Ovary (tissue), 9 donors: ENCODE measurements around the gene SULT1C3. TPM values are rescaled to one million over a fixed set of nuclear protein-coding genes. Genes with fewer than 3 reads are reported as not detected.

ENCODE experiments used
- DNase-seq, 5 donors: peaks; one replicate each; pipeline ENCODE4 v3.0.0-alpha.2; 2019 to 2020
- H3K27ac ChIP-seq, 2 donors: fragments of 200-600 bp; one replicate each; pipeline versions ENCODE4 v1.5.1 to v1.8.0; 2019 to 2022
- H3K27me3 ChIP-seq: fragments of 200-600 bp; one replicate; pipeline ENCODE4 v1.8.0; 2022
- H3K36me3 ChIP-seq: fragments of 200-600 bp; sonication (generic); one replicate; pipeline ENCODE4 v1.5.1; 2019
- H3K4me1 ChIP-seq: one replicate; pipeline ENCODE4 v1.8.1; 2013; ENCODE audit warnings: mild to moderate bottlenecking, moderate library complexity; ENCODE audit not compliant: insufficient read depth
- H3K4me3 ChIP-seq: fragments of 200-600 bp; sonication (generic); one replicate; pipeline ENCODE4 v1.5.1; 2017
- H3K9me3 ChIP-seq, 2 donors: fragments of 200-600 bp in 1 of 2; sonication (generic) in 1 of 2; one replicate each; pipeline versions ENCODE4 v1.5.1 to v1.8.1; 2013 to 2019; ENCODE audit warnings: mild to moderate bottlenecking in 1 of 2, moderate library complexity in 1 of 2
- CTCF ChIP-seq, 3 donors: fragments of 450-650 bp in 2 of 3; fragments of 200-600 bp in 1 of 3; IDR thresholded peaks; one replicate each; pipeline versions ENCODE4 v1.5.1 to v1.8.0; 2016 to 2022; ENCODE audit warnings: antibody characterized with exemption in 3 of 3, mild to moderate bottlenecking in 1 of 3
- EP300 ChIP-seq: sonication (generic); formaldehyde crosslinking; IDR thresholded peaks from one replicate; pipeline ENCODE4 v1.6.1; 2017; ENCODE audit warnings: antibody characterized with exemption
- POLR2A ChIP-seq: fragments of 450-650 bp; IDR thresholded peaks from one replicate; pipeline ENCODE4 v1.6.1; 2017; ENCODE audit warnings: antibody characterized with exemption, mild to moderate bottlenecking, moderate library complexity
- WGBS, 3 donors: extraction: QIAGEN DNeasy Blood & Tissue Kit in 1 of 3; methylation state at CpG; one replicate each; pipeline versions ENCODE4 v1.1.5 to v1.1.7; 2013 to 2017; 5-methylcytosine and 5-hydroxymethylcytosine counted together
- intact Hi-C, 4 donors: fragments of 100-400 bp; cut with DNase I; formaldehyde crosslinking; loops; one replicate each; pipeline versions ENCODE4 v1.11.0 to v1.15.1; 2022 to 2023
- polyA plus RNA-seq, 2 donors: library from polyadenylated mRNA; stranded (reverse); fragments of 200-250 nt in 1 of 2; fragments of 350-450 nt in 1 of 2; fragmentation: Illumina TruSeq in 1 of 2; extraction: RNeasy Lipid Tissue Mini Kit (QIAGEN cat#74804) in 1 of 2; gene quantifications; one replicate each; pipeline ENCODE4 v1.2.3, GENCODE V29; 2013 to 2014
- total RNA-seq, 7 donors: library from RNA; depleted of rRNA in 2 of 7; stranded (reverse); fragments of >200 nt in 2 of 7; fragmentation: NEBNext Ultra II Directional in 3 of 7; extraction: Animal tissue kit (Norgen Biotek cat#: 25700) in 3 of 7; gene quantifications; one replicate each; pipeline versions ENCODE4 v1.1.0 to v1.2.4, GENCODE V29; 2016 to 2023
- donor health status: DM: no; HTN: no; CAD: no; lungs with moderate emphysema.
- donor health status: DM: no; HTN: no; CAD: no.
- donor health status: Bipolar disorder and iron deficiency.
- donor health status: DM: yes; HTN: yes; CAD: no.
- donor health status: DM: no; HTN: no; CAD: no.
- donor health status: DM: yes; HTN: yes; CAD: no.

SULT1C3 gene
- total and polyA plus RNA-seq, 9 donors, result not detected

DNA sequence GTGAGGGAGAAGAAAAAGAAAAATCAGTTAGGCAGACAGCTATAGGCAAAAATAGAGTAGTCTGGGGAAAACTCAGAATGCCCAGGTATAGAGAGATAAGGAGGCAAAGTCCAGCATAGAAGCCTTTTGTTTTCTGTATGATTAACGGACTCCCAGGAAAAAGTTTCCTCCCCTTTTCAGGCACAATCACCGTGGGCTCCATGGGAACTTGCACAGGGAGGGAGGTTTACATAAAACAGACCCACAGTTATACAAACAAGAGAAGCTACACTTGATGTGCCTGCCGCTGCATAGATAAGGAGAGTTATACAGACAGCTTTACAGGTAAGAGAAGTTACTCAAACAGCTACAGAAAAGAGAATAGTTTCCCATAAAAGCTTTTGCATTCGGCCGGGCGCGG lies 39.2 kb upstream of the SULT1C3 start:
- H3K27ac ChIP-seq, result no peak overlapping the region
- H3K27me3 ChIP-seq, result no peaks in the 10 kb centered on the region
- H3K4me3 ChIP-seq, result no peak overlapping the region
- no peaks in the 10 kb centered on the region for H3K9me3 ChIP-seq
- intact Hi-C loops, result no loop called here
- DNase-seq, result no peak
- TF ChIP-seq EP300 (no peak), POLR2A (no peak), CTCF (IDR thresholded peaks at IDR 0.05) (no peak)
- 79 to 85% (median 83%) methylated on average over 7 of the region's 7 CpGs for WGBS, 3 donors
- H3K4me1 ChIP-seq, result no peaks in the 10 kb centered on the region
- H3K36me3 ChIP-seq, result no peaks in the 10 kb centered on the region

GRCh38 chr2:108212671-108213070 lies 27.1 kb upstream of the SULT1C3 start:
- Histone ChIP-seq H3K4me3 (no peak overlapping the region), H3K27ac (no peak overlapping the region), H3K9me3 (peaks cover 0 to 6% of the 10 kb centered on the region in 2 donors), H3K27me3 (no peaks in the 10 kb centered on the region), H3K4me1 (no peaks in the 10 kb centered on the region), H3K36me3 (no peaks in the 10 kb centered on the region)
- no peak for DNase-seq
- intact Hi-C loops, result no loop called here
- WGBS, 3 donors, result 78 to 82% (median 79%) methylated on average over 3 of the region's 3 CpGs
- no peak for TF ChIP-seq CTCF (IDR thresholded peaks at IDR 0.05)
- TF ChIP-seq POLR2A, result no peak
- no peak for TF ChIP-seq EP300

DNA sequence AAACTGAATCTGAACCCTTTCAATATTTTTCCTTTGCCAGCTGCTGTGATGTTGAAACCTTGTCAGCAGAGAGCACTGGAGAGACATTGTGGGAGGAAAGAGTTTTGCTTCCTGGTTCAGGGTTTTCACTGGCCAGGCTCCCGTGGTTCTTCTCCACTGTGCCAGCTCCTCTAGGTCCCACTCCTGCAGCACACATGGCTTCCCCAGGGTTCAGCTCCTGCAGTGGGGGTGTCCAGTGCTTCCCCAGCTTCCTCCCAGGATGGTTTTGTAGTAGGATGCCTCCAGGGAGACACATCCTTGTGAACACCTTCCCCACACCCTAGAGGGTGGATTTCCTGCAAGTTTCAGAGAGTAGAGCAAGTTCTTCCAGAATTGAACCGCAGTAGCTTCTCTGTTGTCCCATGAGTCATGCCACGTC lies 24.0 kb upstream of the SULT1C3 start:
- DNase-seq, result no peak
- H3K4me3 ChIP-seq, result no peak overlapping the region

DNA sequence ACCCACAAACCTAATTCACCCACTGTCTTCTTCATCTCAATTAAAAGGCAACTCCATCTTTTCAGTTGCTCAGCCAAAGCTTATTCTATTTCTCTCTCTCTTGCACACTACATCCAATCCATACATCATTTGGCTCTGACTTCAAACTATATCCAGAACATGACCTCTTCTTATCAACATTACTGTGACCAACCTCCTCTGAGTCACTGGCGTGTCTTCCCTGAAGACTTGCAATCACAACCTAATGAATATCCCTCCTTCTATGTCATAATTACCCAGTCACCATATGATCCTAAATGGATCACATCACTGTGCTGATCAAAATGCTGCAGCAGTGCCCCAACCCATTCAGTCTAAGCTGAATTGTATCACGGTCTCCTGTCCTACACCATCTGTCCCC lies 22.6 kb upstream of the SULT1C3 start:
- DNase-seq, result no peak
- no peak overlapping the region for H3K27ac ChIP-seq
- H3K9me3 ChIP-seq, result no peaks in the 10 kb centered on the region
- no peak overlapping the region for H3K4me3 ChIP-seq
- H3K4me1 ChIP-seq, result no peaks in the 10 kb centered on the region
- intact Hi-C loops, result no loop called here
- no peak for TF ChIP-seq POLR2A
- no peak for TF ChIP-seq CTCF (IDR thresholded peaks at IDR 0.05)
- no peak for TF ChIP-seq EP300
- 86 to 90% (median 87%) methylated on average over 2 of the region's 2 CpGs for WGBS, 3 donors
- H3K36me3 ChIP-seq, result no peaks in the 10 kb centered on the region
- no peaks in the 10 kb centered on the region for H3K27me3 ChIP-seq

More for the DNA sequence above, 24.0 kb upstream of the SULT1C3 start:
- H3K9me3 ChIP-seq, result no peaks in the 10 kb centered on the region
- TF ChIP-seq CTCF (IDR thresholded peaks at IDR 0.05), result no peak
- TF ChIP-seq EP300, result no peak
- TF ChIP-seq POLR2A, result no peak
- no peaks in the 10 kb centered on the region for H3K27me3 ChIP-seq
- no peaks in the 10 kb centered on the region for H3K4me1 ChIP-seq
- intact Hi-C loops, result no loop called here
- 46 to 48% (median 47%) methylated on average over 3 of the region's 3 CpGs for WGBS, 3 donors
- H3K27ac ChIP-seq, result no peak overlapping the region
- no peaks in the 10 kb centered on the region for H3K36me3 ChIP-seq
